ENCODE measurements around the gene ZNF74. TPM values are rescaled to one million over a fixed set of nuclear protein-coding genes. Genes with fewer than 3 reads are reported as not detected.
"Not testable (repeated sequence)": the region's sequence is repeated elsewhere in the genome, so short reads cannot be mapped to it uniquely, and the experiment has no call there.

Gene ZNF74
- polyA plus RNA-seq, 1 donor = 14.0 TPM

DNA sequence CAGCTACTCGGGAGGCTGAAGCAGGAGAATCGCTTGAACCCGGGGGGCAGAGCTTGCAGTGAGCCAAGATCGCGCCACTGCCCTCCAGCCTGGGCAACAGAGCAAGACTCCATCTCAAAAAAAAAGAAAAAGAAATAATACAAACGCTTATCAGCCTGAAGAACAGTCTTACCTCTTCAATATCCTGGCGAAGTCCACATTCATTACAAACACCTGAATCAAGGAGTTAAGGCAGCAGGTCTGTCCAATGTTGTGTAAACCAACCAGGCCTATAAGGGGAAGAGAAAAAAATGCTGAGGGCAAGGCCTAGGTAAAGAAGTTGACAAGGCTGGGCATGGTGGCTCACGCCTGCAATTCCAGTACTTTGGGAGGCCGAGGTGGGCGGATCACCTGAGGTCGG is 17.0 kb upstream of the ZNF74 start:
- not testable (repeated sequence) for DNase-seq

DNA sequence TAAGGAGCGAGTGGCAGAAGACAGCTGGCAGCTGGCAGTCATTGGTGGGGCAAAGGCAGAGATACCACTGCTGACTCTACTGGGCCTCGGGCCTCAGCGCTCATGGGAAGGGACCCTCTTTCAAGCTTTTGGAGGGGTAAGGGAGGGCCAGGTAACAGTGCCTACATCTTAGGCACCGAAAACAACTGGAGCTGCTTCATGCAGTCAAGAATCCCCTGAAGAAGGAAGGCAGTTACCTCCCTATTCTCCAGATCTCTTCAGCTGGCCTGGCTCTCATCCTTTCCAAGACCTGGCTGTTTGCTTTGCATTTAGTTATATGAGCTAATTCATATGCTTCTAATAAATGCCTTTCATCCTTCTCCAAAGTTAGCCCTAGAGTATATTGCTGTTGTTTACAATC is 15.8 kb upstream of the ZNF74 start:
- no peak for DNase-seq

DNA sequence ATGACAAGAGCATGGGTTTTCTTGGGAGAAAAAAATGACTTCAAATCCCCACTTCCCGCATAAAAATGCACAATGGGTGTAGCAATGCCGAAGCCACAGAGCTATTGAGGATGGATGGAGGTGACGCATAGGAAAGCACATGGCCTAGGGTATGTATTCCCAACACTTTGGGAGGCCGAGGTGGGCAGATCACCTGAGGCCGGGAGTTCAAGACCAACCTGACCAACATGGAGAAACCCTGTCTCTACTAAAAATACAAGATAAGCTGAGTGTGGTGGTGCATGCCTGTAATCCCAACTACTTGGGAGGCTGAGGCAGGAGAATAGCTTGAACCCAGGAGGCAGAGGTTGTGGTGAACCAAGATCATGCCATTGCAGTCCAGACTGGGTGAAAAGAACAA is 15.3 kb upstream of the ZNF74 start:
- DNase-seq = not testable (repeated sequence)

DNA sequence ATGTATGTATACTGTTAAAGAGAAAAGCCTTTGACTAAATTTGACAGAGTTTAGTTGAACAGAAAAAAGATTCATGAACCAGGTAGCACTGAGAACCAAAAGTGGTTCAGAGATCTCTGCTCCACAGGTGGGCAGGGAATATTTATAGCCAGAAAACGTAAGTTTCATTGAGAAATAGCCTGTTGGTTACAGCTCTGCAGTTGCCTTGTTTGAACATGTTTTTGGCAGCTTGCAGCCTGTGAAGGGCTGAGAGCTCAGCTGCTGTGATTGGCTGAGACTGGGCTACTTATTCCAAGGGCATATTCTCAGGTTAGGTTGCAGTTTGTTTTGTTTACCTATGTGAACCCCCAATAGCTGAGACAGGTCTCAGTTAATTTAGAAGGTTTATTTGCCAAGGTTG is 13.5 kb upstream of the ZNF74 start:
- DNase-seq = no peak

GRCh38 chr22:20383538-20383937 is 10.4 kb upstream of the ZNF74 start:
- no peak for DNase-seq

DNA sequence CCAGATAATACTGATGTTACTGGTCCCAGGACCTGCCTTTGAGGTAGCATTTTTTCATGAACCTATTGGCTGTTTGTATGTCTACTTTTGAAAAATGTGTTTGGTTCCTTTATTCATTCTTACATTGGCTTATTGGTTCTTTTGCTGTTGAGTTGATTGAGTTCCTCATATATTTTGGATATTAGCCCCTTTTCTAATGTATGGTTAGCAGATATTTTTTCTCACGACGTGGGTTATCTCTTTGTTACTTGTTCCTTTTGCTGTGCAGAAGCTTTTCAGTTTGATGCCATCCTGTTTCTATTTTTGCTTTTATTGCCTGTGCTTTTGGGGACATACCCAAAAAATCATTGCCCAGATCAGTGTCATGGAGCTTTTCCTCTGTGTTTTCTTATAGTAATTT is 9.8 kb upstream of the ZNF74 start:
- DNase-seq = no peak

DNA sequence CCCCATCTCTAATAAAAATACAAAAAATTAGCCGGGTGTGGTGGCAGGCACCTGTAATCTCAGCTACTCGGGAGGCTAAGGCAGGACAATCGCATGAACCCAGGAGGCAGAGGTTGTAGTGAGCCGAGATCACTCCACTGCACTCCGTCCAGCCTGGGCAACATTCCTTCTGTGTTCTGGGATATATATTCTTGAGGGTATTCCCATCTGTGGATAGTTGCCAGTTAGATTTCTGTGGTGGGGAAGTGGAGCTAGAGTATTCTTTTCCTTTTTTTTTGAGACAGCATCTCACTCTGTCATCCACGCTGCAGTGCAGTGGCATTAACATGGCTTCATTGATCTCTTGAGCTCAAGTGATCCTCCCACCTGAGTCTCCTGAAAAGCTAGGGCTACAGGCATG is 9.1 kb upstream of the ZNF74 start:
- no peak for DNase-seq

DNA sequence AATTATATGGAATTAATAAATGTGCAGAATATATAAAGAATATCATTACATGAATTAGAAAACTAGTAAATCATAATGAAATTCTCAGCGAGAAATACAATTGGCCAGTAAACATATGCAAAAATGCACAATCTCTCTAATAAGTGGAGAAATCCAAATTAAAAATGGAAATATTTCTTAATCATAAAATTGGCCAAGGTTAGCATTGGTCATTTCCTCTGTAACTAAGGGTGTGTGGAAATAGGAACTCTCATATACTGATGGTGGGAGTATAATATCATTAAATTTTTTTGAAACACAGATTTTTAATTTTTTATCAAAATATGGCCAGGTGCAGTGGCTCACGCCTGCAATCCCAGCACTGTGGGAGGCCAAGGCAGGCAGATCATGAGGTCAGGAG is 7.6 kb upstream of the ZNF74 start:
- no peak for DNase-seq

- DNase-seq = no peak
These were observed 7.0 kb upstream of the ZNF74 start for GRCh38 chr22:20386972-20387371.

DNA sequence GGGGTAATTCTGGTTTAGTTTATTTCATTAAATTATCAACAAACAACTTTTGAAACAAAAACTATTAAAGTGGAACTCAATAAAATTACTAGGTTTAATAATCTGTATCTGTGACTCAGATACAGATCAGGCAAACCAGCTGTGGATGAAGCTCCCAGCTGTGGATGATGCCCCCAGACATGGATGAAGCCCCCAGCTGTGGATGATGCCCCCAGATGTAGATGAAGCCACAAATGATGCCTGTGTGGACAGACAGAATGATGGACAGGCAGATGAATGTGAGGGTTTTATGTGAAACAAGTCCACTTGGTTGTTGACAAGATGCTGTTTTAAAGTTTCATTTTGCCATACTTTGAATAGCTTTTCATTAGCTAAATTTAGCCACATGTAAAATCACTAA is 5.8 kb upstream of the ZNF74 start:
- no peak for DNase-seq

DNA sequence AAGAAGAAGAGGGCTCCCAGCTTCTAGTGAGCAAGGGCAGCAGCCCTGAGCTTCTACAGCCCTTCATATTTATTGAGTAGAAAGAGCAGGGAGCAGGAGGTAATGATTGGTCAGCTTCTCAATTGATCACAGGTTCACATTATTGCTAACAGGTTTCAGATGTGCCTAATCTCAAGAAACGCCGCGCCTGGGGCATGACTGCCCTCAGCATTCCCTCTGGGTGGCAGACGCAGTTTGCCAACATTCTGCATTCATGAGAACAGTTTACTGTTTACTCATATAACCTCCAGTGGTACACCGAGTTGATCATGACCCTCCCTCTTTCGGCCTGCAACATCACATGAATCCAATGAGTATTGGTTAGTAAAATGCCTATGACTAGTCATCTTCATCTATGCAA is 4.7 kb upstream of the ZNF74 start:
- no peak for DNase-seq

GRCh38 chr22:20390394-20390907 is 3.5 kb upstream of the ZNF74 start:
- DNase-seq = no peak

DNA sequence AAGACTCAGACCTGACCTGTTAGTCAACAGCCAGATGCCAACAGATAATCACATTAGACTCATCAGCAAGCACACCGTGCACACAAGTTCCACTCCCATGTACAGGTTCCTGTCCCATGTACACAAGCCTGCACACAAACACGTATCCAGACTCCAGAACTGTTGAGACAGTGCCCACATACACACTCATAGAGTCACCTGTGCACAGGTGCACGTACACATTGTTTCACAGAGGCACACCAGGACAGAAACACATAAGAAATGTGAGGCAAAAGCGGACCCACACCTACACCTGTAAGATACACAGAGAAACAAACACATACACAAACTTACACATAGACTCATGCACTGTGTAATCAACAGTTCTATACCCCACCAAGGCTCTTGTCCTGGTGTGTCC is 2.7 kb upstream of the ZNF74 start:
- no peak for DNase-seq

- not testable (repeated sequence) for DNase-seq
These were observed 1.5 kb upstream of the ZNF74 start for GRCh38 chr22:20392365-20392881.

- no peak for DNase-seq
These were observed 807 bp upstream of the ZNF74 start for GRCh38 chr22:20392983-20393704.

DNA sequence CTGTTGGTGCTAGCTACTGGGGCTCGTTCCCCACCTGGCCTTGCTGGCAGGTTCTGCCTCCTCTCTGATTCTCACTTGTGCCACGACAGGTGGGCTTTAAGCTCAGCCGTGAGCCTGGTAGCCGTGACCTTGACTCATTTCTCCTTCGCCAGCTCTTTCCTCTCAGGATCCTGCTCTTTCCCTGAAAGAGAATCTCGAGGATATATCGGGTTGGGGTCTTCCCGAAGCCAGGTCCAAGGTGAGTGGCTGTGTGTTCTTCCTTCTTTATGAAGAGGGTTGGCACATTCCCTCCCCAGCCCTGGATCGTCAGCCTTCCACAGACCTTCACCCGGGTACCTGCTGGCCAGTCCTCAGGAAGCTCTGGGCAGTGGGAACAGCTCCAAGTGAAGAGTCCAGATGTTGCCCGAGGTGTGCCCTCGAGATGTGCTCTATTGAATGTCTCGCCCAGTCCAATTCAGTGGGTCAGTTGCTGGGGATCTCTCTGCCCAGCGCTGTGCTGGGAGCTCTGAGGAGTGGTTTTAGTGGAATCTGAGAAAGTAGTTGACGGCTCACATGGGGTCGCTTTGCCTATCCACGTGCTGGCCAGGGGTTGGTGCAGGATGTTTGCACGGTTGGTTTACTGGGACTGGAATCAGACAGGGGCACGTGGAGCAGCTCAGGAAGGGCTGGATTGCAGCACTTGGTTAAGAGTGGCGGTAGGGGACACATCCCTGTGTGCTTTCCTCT is 1.4 kb downstream of the ZNF74 start:
- no peak for DNase-seq

GRCh38 chr22:20395907-20396287 is 1.9 kb downstream of the ZNF74 start:
- DNase-seq = no peak

DNA sequence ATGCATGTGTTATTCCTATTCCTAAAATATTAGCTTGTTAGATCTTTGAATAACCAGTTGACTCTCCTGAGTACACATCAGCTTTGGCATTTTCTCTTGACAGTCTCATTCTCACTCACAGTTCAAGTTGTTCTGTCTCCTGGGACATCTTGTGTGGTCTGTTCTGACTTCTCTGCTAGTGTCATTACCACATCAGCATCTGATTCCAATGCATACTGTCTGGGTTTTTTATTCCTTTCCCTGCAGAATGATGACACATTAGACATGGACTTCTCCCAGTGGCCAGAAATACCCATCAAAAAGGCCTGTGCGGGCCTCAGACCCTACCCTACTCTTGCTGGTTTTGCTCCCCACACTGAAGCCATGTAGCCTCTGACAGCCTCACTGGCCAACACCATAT is 2.7 kb downstream of the ZNF74 start:
- no peak for DNase-seq

GRCh38 chr22:20397498-20397897 is 3.5 kb downstream of the ZNF74 start:
- no peak for DNase-seq

DNA sequence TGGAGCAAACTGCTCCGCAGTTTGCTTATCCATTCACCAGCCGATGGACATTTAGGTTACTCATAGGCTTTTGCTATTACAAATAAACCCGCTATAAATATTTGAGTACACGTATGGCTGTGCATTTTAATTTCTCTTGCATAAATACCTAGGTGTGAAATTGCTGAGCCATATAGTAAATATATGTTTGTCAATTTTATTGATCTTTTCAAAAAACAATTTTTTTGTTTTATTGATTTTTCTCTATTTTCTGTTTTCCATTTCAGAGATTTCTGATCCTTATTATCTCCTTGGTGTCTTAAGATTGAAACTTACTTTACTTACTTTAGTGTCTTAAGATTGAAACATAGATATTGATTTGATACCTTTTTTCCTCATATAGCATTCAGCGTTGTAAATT is 4.5 kb downstream of the ZNF74 start:
- DNase-seq = no peak

- no peak for DNase-seq
These were observed 6.1 kb downstream of the ZNF74 start for GRCh38 chr22:20399866-20400605.

GRCh38 chr22:20400606-20401375 is 6.8 kb downstream of the ZNF74 start:
- DNase-seq = no peak

Measured in hindlimb muscle (tissue), 1 donor.